HG03565 (cell line): Measurements from ENCODE around the gene OOSP2.
"Not testable (repeated sequence)": the region's sequence is repeated elsewhere in the genome, so short reads cannot be mapped to it uniquely, and the experiment has no call there.

Experiments used
- ATAC-seq: cut with Tn5 transposase; IDR thresholded peaks from one replicate; pipeline ENCODE4 v1.9.1; 2021; ENCODE audit warnings: mild to moderate bottlenecking, moderate library complexity; ENCODE audit not compliant: unreplicated experiment

Gene OOSP2

GRCh38 chr11:60040109-60040508 is at the start of gene OOSP2:
OOSP2 (plus strand) TSS chr11:60040409; CDS start chr11:60040460, 51 bp downstream.
- no peak for ATAC-seq

- ATAC-seq, result no peak
Measured at GRCh38 chr11:59990421-59990820, 49.8 kb upstream of the OOSP2 start.

- no peak for ATAC-seq
Measured at GRCh38 chr11:59992425-59992824, 47.8 kb upstream of the OOSP2 start.

GRCh38 chr11:59997800-59998199 is 42.4 kb upstream of the OOSP2 start:
- ATAC-seq, result no peak

- ATAC-seq, result no peak
Measured at GRCh38 chr11:59999691-60000090, 40.5 kb upstream of the OOSP2 start.

GRCh38 chr11:60003729-60004128 is 36.5 kb upstream of the OOSP2 start:
- ATAC-seq, result no peak

- ATAC-seq, result no peak
Measured at GRCh38 chr11:60005360-60005759, 34.8 kb upstream of the OOSP2 start.

DNA sequence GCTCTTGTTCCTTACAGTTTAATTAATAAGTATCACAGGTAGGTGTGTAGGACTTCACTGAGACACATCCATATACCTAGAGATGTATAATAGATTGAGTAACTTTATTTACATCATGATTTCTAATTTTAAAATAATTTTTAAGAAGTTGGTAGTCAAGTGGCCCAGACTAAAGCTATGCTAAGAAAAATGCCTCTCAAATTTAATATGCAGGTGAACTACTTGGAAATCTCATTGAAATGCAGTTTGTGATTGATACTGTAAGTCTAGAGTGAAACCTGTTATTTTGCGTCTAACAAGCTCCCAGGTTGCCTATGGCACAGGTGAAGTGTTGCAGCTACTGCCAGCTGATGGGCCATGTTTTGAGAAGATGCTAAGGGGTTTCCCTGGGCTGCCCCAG is 23.3 kb upstream of the OOSP2 start, which contains the start of gene OOSP4B:
TSS of gene OOSP4B (plus strand) at position 301 of the 400 bp plus-strand sequence.
- no peak for ATAC-seq

GRCh38 chr11:60018058-60018457 is 22.2 kb upstream of the OOSP2 start:
- ATAC-seq, result no peak

- not testable (repeated sequence) for ATAC-seq
Measured at GRCh38 chr11:60020376-60020775, 19.8 kb upstream of the OOSP2 start.

DNA sequence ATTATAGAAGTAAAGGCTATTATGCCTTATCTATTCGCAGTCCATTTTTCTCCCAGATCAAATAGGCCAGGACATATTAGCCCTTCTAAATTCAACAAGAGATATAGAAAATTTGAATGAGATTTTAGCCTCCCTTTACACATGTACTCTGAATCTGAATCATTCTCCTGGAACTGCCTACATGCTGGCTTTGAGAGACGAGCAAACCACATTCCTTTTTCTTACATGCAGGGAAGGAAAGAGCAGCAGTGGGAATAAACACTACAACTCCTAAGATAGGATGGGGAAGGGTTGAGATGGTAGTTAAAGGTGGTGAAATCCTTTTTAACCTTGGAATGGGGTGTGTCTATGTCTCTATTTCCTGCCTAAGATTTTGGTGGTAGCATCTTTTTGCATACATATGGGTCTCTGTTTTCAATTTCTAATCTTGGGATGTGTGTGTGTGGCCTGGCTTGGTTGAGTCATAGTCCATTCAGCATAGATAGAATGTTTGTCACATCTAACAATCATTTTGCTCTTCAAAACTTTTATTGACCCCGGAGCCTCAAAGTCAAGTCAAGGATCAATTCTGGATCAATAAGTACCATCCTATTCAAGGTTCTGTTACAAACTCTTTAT is 11.1 kb upstream of the OOSP2 start:
- no peak for ATAC-seq

- not testable (repeated sequence) for ATAC-seq
Measured at GRCh38 chr11:60050422-60050821, 10.2 kb downstream of the OOSP2 start.

- ATAC-seq, result not testable (repeated sequence)
Measured at GRCh38 chr11:60050839-60051238, 10.6 kb downstream of the OOSP2 start.

- no peak for ATAC-seq
Measured at GRCh38 chr11:60056349-60056969, 16.2 kb downstream of the OOSP2 start, which contains the start of gene MS4A3. MS4A3 (plus strand) TSS chr11:60056665; CDS start chr11:60061161, 4,496 bp downstream.

DNA sequence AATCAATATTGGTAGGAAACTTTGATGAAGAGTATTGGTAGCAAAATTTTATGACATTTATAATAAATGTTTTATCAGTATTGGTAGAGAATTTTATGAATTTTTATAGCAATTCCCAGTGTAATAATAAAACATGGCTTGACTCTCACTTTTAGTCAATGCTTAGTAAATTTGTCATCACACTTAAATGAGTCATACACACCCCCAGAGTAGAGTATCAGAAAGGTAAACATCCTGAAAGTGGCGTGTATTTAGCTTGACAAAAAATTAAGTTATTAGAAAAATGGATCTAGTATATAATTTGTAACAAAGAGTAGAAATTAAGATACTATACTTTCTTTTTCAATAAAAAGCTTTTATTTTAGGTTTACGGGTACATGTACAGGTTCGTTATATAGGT is 18.8 kb downstream of the OOSP2 start:
- ATAC-seq, result no peak

GRCh38 chr11:60059521-60060240 is 19.5 kb downstream of the OOSP2 start:
- ATAC-seq, result no peak

- no peak for ATAC-seq
Measured at GRCh38 chr11:60064111-60064510, 23.9 kb downstream of the OOSP2 start.

GRCh38 chr11:60065801-60066200 is 25.6 kb downstream of the OOSP2 start:
- no peak for ATAC-seq

DNA sequence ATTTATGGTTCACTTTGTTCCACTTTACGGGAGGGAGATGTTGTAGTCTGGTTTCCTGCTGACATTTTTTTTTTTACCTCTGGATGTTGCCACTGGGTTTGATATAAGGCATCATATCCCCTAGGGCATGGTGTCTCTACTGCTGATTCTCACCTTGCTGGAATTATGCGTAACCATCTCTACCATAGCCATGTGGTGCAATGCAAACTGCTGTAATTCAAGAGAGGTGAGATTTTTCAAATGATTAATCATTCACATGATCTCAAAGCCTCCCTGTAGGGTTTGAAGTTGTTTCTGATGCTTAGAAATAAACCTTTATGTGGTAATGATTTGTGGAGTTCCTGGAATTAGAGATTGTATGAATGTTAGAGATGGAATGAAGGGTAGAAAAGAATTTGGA is 29.2 kb downstream of the OOSP2 start:
- ATAC-seq, result no peak

- ATAC-seq, result not testable (repeated sequence)
Measured at GRCh38 chr11:60071644-60072043, 31.4 kb downstream of the OOSP2 start.

- no peak for ATAC-seq
Measured at GRCh38 chr11:60077216-60077817, 37.1 kb downstream of the OOSP2 start.
